Left lobe of liver (tissue), 2 donors: ENCODE measurements around the gene FGF14. TPM values are rescaled to one million over a fixed set of nuclear protein-coding genes. Genes with fewer than 3 reads are reported as not detected.
A peak's percentile ranks its signal among the peaks of the same experiment; 100 is the strongest.
"Not testable (repeated sequence)": the region's sequence is repeated elsewhere in the genome, so short reads cannot be mapped to it uniquely, and the experiment has no call there.

Experiments
- ATAC-seq: fragments of 200-7000 bp; cut with Tn5 transposase; one replicate; pipeline ENCODE4 v1.9.1; 2020; ENCODE audit warnings: mild to moderate bottlenecking, moderate library complexity
- DNase-seq: peaks from one replicate; pipeline ENCODE4 v3.0.0-alpha.2; 2020; ENCODE audit warnings: low spot score
- total RNA-seq: library from RNA; stranded (reverse); gene quantifications from one replicate; pipeline ENCODE4 v1.2.1, GENCODE V29; 2021
- donor health status: DM: no; HTN: no; CAD: no; lungs with moderate emphysema.
- donor health status: DM: no; HTN: yes; CAD: no.

Gene FGF14
- total RNA-seq, 1 donor from 2014 or later = 0.48 TPM

DNA sequence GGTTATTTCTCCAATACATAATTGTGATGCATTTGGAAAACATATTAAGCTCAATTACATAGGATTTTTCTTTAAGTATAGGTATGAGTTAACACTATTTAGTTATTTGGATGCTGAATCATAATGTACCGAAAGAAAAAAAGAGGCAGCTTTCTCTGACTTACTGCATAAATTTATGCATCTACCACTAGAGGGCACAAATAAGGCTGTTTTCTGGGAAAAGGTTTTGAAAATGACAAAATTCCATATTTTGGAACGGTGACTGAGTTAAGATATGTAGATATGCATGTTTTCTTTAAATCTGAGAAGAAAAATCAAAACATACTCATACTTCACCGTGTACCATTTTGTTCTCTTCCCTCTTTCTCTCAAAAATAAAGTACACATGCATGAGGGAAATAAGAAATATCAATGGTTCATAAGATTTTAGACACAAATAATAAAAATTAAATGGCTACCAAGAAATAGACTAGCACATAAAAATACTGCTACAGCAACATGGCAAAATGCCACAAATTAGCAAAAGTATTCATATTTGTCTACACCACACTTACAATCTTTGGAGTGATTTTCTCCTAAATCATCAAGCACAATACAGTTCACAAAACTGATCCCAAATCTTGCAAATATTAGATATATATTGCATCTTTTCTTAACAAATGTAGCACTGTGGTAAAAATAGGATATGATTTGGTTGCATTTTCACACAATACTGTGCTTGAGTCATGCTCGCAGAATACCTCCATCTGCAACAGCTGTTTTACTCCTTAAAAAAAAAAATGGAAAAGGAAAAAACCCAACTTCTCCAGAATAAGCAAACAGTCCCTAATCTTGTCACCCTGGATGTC is 260.0 kb downstream of the FGF14 start:
- ATAC-seq (peak; percentile 75), DNase-seq (no peak)

DNA sequence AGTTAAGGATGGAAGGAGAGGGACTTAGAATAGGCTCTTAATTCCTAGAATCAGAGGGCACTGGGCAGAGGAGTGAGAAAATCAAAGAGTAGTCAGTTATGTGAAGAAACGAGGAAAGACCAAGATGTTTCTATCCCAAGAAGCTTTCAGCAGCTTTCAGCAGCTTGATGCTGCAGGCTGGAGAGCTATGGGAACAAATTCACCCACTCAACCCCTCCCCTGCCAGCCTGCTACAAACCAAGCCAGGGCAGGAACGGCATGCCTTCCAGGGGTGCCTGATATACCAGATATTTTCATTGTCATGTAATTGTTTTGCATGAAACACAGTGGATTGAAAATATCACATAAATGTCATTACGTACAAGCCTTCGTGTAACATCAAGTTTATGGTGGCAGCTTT is 262.2 kb downstream of the FGF14 start:
- no peak for ATAC-seq
- no peak for DNase-seq

DNA sequence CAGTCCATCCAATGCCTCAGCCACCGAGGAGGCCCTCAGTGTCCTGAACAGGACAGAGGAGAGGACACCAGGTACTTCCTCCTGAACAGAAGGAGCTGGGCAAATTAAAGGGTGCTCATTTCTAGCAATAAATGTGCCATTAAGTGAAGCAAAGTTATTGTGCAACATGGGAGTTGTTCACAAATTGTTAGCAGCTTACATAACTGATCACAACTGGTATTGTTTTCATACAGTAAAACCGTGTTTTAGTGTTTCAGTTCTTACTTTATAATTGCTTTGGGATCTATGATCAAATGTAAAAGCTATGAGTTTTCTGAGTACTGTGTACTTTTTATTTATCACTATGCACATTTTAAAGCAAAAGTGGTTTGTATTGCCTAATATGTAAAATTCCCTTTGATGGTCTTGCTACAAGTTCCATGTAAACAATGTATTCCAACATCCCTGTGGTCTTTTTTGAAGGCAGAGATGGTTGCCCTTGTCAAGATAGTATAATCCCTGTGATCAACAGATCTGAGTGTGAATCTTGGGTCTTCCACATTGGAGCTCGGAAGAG is 263.1 kb downstream of the FGF14 start:
- no peak for DNase-seq
- no peak for ATAC-seq

DNA sequence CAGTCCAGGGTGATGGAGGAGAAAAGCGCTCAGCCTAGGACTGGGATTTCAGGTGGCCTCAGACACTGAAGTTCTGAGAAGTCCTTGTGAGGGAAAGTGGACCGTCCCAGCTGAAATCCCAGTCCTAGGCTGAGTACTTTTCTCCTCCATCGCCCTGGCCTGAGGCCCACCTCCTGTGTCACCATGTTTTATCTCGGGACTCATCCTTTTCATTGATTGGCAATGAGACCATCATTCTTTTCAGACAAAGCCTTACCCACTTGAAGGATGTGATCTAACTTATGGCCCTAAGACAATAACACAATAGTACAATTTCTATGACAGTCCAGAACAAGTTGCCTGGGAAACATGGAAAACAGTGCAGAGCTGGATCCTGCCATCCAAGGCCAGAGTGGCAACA is 263.9 kb downstream of the FGF14 start:
- DNase-seq, ATAC-seq: not testable (repeated sequence)

DNA sequence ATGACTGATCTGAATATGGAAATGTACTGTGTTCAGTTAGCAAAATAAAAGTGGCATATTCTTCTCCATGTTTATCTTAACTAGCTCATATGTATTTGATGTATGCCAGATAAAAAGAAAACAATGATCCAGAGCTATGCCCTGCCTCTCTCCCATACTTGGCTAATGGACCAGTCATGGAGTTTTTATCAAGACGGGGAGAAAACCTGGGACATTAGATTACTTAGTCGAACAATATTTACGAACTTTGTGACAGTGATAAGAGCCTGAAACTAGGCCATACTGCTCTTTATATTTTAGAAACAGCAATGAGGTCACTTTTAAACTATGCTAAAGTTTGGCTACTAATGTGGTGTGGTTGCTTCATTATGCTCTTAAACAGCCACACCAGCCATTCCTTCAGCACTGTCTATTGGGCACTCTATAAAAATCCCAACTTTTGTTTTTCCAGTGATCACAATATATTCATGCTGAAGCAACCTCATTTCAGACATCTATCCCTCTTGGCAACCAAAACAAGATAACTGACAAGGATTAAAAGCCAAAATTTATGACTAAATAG is 265.0 kb downstream of the FGF14 start:
- ATAC-seq = peak; percentile 23
- DNase-seq = no peak

DNA sequence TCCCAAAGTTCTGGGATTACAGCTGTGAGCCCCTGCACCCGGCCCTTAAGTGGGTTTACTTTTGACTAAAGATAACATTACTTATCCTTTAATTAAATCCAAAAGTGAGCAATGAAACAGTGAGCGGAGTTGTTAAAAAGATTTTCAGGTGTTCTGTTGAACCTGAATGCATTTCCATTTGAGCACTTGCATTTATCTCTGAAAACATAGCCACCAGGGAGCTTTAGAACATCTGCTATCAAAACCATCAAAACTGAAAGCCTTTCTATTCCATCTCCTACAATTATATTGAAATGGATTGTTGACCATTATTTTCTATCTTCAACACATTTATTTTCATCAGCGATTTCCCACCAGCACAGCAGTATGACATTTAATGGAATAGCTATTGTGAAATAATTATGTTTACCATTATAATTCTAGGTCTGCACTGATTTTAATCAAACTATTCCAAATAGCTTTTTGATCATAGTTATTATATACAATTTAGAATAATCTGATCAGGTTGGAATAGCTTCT is 269.0 kb downstream of the FGF14 start:
- DNase-seq (no peak), ATAC-seq (no peak)

DNA sequence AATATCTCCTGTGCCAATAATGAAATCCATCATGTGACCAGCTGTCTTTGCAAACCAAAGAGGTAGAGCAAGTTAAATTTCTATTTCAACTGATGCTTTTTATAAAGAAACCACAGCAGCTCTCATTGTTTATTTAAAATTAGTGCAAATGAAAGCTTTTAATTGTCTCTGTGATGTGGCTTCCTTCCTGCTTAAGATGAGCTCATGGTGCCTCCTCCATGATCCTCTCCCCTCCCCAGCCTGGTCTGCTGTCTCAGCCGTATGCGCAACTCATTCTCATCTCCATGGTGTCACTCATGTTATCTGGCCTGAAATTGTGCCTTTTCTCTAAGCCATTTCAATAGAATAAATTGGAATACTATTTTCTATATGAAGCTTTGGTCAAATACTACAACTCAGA is 270.6 kb downstream of the FGF14 start:
- ATAC-seq (no peak), DNase-seq (no peak)

DNA sequence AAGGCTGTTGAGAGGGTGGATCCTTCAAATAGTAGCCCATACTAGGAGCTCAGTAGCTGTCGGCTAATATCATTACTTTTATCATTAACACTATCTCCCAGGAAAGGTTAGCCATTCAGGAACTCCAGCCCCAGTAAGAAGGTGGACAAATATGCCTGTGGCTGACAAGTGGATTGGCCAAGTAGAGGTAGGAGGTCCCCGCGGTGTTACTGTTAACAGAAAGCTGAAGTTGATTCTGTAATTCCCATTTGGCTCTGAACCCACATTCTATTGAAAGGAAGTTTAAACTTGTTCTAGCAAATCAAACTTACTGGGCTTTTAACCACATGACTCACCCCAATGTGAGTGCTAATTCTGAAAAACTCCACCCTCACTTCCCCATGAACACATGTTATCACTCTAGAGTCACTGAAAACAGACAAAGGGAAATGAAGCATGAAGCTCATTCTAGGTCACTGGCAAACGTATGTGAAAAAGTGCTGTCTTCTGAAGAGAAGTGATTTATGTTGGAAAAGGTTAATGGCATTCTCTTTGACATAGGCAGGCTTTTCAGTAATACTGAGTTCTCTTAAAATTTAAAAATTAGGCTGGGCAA is 273.5 kb downstream of the FGF14 start:
- DNase-seq (no peak), ATAC-seq (no peak)

DNA sequence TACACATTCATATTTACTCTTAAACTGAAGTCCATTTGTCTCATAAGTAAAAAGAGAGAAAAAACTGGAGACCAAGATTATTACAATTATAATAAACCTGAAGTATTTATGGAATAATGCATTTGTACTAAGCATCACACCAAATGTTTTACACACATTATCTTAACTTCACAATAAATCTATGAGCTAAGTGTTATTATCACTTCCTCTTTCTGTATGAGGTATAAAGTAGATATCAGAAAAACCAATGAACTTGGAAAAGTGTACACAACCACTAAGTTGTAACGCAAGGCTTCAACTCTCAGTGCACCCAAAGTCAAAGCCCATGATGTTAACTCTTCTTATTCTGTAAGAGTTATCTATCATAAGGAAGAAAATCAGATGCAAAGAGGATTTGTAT is 274.7 kb downstream of the FGF14 start:
- ATAC-seq (no peak), DNase-seq (no peak)

DNA sequence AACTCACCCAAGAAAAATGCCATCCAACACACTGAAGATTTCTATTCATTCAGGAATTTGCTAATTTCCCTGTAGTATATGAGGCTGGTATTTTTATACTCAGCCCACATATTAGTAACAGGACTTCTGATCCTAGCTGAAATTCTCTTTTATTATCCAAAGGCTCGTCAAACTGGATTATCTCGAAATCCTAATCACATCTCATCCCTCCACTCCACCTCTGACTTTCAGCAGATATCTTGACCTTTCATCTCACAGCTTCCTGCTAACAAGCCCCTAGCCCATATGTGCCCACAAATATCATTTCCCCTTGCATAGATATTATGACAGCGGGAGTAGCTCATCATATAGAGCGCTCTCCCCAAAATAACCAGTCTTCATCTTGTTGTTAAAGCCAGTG is 279.7 kb downstream of the FGF14 start:
- DNase-seq = no peak
- ATAC-seq = no peak

DNA sequence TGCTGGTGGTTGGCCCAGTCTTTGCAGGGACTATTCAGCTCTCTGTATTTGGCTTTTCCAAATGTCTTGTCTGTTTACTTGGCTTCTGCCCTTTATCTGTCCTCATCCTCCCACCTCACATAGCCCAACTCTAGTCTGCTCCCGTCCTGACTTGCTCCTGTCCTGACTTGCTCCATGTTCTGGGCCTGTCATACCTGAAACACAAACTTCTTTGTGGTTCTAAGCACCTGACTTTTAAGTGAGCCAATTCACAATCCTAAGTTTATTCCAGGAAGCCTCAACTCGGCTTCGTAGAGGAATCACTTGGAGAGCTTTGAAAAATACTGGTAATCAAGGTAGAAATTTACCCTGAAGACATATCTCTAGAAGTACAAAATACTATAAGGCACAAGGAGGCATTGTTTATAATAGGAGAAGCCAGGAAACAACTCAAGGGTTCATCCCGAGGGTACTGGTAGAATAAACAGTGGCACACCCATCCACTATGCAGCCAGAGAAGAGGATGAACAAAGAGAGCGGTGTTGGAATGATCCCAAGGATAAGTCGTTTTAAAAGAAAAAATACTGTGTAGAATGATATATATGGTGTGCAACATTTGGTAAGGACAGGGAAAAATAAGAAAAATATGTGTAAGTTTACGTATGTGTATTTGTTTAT is 284.5 kb downstream of the FGF14 start:
- DNase-seq (no peak), ATAC-seq (no peak)

DNA sequence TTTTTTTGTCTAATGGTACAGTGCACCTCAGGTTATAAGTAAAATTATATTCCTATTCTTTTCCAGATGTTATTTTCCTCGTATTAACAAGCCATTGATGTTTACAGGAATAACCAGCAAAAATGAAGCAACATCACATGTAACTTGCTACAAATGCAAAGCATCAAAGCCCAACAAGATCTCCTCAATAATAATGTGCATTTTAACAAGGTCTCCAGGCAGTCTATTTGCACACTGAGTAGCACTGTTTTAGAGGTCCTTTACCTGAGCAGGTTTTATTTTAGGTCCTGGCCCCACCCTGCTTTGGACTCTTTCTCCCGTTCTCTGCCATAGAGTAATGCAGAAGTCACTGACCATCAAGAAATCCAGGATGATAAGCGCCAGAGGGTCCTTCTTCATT is 298.4 kb downstream of the FGF14 start:
- no peak for DNase-seq
- no peak for ATAC-seq

DNA sequence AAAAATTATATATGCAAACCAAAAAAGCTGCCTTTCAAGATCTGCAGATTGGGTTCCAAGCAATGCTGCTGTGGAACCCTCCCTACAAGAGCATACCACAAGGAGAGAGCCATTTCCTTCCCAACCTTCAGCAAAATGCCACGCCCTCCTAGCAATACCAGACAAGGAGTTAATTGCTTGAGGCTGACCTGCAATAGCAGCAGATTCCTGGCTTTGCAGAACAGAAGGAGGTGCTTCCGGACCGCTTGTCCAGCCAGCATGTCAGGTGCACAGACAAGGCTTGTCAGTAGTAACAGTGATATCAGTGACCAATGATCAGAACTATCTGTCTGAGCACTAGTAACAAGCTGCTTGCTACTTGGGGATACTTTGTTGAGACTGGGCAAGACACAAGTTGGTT is 301.6 kb downstream of the FGF14 start:
- no peak for ATAC-seq
- DNase-seq = no peak

DNA sequence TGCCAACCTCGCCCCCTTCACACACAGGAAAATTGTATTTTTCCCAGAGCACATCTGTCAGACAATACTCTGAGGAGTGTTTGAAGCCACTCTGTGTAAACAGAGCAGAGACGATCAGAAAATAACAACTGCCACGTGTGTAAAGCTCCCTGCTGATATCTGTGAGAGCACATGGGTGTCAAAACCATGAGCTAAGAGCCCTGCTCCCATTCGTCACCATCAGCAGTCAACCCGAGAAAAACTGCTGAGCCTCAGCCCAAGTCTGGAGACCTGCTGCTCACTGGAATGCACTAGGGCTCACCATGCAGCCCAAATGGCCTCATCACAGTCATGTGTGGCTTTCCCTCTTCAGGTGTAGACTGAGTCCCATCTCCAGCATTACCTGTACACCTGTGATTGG is 304.1 kb downstream of the FGF14 start:
- ATAC-seq (no peak), DNase-seq (no peak)

DNA sequence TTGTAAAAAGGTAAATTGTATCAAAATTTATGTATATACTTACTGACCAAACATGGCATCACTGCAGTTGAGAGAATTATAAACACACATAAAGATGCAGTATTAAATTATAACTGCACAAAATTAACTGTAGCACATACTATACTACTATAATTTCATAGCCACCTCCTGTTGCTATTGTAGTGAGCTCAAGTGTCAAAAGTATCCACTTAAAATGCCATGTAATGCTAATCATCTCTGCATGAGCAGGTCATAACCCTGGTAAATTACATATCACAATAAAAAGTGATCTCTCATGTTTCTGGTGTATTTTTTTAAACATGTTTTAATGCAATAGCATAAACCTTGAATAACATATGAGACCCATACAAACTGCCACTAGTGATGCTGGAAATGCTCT is 308.6 kb downstream of the FGF14 start:
- DNase-seq, ATAC-seq: not testable (repeated sequence)

DNA sequence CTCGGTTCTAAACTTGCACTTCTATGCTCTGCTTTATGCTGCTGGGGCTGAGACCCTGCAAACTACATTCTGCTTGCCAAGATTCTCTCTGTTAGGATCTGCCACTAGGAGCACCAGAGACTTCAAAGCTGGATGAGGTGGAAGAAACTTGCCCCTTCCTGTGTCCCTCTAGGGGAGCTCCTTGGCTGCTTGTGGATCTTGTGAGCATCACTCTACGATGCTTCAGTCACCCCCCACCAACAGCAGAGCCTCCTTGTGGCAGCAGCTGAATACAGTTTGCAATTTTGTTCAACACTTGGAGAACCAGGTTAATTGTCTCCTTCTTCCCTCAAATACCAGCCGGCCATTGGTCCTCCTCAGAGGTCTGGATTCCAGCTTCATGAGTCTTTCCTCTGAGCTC is 310.6 kb downstream of the FGF14 start:
- ATAC-seq = no peak

DNA sequence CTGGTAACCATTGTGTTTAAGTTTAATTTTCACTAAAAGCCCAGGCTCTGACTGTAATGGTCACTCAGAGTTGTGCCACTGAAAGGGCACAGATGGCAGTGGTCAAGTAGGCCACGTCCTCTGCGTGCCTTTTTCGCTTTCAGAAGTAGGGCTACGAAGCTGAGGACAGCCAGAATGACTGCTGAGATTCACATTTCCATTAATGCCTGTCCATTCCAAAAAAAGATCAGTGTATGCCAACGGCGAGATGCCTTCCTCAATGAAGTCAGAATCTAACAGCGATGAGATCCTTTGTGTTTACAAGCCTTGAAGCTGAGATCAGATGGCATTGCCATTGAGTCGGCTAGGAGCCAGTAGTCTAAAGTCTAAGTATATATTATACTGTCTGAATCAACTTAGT is 311.3 kb downstream of the FGF14 start:
- ATAC-seq = no peak
- no peak for DNase-seq

More for the DNA sequence above, 310.6 kb downstream of the FGF14 start:
- no peak for DNase-seq

DNA sequence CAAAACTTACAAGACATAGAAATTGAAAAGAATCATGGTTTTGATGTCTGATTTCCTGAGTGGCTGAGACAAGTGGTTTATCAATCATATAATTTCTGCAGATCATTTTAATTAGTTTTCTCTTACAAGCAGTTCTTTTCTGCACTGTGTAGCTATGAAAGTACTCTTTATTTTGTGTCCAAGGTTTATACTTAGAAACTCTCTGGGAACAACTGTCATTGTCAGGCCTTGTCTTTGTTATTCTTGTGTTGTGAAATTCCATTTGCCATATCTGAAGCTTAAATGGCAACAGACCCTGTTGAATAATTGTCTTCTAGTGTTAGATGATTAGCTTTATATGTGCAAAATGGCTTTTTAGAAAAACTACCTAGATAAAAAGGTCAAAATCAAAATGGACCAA is 312.1 kb downstream of the FGF14 start:
- ATAC-seq = no peak

DNA sequence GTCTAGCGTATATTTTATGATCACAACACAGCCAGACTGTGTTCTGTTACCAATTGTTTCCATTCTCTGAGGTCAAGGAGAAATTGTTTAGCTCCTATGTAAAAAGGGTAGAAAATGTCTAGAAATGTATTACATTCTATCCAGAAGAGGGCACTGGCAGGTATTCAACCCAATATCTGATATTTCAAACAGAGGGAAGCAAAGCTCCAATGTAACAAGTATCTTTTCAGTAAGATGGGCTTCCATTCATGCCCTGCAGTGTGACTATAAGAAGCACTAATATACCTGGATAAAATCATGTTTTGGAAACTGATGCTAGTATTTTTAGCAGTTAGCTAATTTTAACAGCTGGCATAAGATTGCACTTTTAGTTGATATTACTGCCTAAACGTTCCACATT is 312.7 kb downstream of the FGF14 start:
- ATAC-seq (peak; percentile 49), DNase-seq (no peak)

More for the DNA sequence above, 312.1 kb downstream of the FGF14 start:
- DNase-seq = no peak

DNA sequence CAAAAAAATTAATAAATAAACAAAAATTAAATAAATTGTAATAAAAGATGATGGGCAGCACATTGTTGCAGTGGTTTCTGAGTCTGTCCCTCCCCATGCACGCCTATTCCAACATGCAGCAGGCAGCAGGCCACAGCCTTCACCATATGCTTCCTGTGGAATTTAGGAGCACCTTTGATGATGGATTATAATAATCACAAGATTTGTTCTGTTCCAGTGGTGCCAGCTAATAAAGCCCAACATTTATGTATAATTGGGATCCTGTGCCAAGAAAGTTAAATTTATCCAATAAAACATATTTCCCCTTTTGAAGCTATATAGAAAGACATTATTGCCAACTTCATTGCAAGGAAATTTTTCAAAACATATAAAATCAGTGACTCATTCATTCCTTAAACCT is 328.6 kb downstream of the FGF14 start:
- DNase-seq (no peak), ATAC-seq (no peak)

DNA sequence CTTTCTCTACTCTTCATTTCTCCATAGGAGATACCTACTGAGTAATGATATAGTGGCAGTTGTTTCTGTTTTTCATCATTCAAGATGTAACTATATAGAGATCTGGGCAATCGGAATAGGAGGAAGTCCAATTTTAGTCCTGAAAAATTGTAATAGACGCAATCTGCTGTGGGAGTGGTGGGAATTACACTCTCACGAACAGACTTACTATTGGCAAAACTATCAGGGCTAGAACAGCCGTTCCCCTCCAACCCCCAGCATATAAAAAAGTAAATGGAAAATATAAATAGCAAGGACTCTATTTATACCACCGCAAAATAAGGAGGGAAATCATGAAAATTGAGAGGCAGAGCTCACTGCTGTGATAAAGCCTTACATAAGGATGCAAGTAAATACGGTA is 330.1 kb downstream of the FGF14 start:
- ATAC-seq = no peak
- DNase-seq = no peak
